NCI-H510A (cell line): ENCODE results near the gene ORC6.

Experiments used
- DNase-seq: peaks from one replicate; lab custom pipeline; 2025; lab: John Stamatoyannopoulos, UW

The ORC6 gene

DNA sequence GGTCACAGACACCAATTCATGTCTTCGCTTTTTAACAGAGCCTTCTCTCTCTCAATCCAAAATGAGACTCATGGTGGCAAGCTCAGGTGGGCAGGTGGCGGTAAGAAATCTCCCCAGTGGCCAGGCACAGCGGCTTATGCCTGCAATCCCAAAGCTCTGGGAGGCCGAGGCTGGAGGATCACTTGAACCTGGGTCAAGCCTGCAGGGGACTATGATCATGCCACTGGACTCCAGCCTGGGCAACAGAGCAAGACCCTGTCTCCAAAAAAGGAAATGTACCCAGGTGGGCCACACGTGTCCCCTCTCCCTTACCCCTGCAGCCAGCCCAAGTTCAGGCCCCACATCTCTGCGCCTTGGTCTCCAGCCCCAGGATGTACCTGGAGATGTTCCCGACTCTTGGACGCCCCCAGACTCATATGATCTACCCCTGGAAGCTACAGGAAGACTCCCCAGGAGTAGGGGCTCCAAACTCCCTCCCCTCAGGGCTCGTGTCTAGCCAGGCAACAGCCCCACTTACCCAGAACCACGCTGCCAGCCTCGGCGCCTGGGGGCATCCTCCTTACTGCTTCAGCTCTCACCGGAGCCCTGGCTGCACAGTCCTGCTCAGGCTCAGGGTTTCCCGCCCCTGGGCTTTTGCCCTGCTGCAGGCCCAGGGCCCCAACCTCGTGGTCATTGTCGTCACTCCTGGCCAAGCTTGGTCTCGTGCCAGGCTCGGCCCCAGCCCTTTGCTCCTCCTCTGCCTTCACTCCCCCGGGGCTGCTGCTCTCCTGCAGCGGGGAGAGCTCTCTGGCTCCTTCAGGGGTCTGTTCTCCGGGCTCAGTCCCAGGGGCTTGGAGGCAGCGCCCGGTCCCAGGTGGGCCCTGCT, 42.5 kb downstream of the ORC6 start:
- DNase-seq = no peak

- DNase-seq = no peak
These were observed 43.1 kb downstream of the ORC6 start for GRCh38 chr16:46732561-46732960.

DNA sequence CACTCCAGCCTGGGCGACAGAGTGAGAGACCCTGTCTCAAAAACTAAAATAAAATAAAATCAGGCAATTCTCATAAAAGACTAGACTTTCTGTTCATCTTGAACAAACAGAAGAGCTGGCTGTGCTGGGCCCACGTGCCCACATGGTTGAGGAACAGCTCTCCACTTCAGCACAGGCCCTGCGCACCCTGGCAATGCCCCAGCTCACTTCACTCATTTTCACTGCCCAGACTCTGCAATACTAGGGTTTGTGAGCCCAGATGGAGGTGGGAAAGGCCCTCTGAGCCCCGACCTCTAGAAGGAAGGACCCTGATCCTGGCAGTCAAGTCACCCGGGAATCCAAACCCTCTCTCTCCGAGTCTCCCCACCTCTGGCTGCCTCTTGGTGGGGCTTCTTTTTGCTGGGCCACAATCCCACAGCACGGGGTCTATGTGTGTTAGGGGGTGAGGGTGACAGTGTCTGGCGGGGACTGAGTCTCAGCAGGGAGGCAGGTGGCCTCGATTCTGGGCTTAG, 43.9 kb downstream of the ORC6 start:
- DNase-seq = no peak

DNA sequence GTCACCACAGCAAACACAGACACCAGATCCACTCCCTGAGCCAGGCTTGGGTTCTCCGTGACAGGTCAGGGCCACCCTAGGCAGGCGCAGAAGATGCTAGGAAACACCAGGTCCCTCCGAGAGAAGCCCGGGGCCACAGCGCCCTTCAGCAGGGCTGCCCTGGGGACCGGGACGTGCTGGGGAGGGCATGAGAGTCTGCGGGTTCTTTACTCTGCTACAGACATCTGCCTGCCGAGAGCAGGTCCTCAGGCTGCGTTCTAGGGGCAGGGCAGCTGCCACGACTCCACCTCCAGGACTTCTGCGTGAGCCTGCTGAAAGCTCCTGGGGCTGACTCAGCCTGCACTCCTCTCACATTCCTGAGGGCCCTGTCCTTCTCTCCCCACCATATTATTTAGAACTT, 47.2 kb downstream of the ORC6 start:
- DNase-seq = no peak

DNA sequence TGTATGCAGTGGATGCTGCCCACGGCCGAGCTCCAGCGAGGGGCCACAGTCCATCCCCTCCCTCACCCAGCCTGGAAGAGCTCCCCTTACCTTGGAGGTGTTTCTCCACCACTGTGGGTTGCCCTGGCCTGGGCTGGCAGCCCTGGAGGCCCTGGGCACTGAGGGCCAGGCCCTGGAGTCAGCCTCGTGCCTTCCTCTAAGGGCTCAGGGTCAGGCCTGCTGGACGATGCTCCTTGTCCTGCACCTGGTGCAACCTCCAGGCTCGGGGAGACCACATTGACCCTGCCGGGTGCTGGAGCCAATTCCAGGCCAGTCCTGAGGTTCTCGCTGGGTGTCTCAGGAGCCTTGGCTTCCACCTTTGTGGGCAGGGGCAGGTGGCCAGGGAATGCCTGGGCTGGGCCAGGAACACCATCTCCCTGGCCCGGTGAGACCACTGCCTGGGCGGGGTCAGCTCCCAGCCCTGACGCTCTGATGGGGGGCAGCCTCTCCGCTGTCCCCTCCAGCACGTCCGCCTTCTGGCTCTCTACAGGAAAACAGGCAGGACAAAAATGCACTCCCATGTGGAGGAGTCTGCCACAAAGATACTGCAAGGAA, 48.3 kb downstream of the ORC6 start:
- no peak for DNase-seq

GRCh38 chr16:46739934-46740333, 50.5 kb downstream of the ORC6 start:
- no peak for DNase-seq

- peak; percentile 54 for DNase-seq
These were observed 53.8 kb downstream of the ORC6 start for GRCh38 chr16:46743232-46743719.

DNA sequence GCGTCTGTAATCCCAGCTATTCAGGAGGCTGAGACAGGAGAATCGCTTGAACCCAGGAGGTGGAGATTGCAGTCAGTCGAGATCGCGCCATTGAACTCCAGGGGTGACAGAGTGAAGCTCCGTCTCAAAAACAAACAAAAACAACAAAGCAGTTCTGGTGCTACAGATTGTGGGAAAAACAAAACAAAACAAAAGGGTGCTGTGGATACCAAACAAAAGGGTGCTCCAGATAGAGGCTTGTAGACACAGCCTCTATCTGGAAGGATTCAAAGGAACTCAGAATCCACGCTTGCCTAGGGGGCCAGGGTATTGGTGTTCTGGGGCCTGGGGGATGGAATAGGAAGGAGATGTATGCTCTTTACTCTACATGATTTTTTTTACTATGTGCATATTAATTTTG, 56.2 kb downstream of the ORC6 start:
- no peak for DNase-seq

GRCh38 chr16:46746821-46747776, 57.6 kb downstream of the ORC6 start:
- DNase-seq = no peak
